ENCODE results near the gene C9orf72.
A peak's percentile ranks its signal among the peaks of the same experiment; 100 is the strongest.
"Not testable (repeated sequence)": the region's sequence is repeated elsewhere in the genome, so short reads cannot be mapped to it uniquely, and the experiment has no call there.

Gene C9orf72

DNA sequence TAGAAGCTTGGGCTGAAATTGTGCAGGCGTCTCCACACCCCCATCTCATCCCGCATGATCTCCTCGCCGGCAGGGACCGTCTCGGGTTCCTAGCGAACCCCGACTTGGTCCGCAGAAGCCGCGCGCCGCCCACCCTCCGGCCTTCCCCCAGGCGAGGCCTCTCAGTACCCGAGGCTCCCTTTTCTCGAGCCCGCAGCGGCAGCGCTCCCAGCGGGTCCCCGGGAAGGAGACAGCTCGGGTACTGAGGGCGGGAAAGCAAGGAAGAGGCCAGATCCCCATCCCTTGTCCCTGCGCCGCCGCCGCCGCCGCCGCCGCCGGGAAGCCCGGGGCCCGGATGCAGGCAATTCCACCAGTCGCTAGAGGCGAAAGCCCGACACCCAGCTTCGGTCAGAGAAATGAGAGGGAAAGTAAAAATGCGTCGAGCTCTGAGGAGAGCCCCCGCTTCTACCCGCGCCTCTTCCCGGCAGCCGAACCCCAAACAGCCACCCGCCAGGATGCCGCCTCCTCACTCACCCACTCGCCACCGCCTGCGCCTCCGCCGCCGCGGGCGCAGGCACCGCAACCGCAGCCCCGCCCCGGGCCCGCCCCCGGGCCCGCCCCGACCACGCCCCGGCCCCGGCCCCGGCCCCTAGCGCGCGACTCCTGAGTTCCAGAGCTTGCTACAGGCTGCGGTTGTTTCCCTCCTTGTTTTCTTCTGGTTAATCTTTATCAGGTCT lies at the start of gene C9orf72:
Gene C9orf72 (minus strand): TSS at position 564 of the 716 bp plus-strand sequence. CDS start 6,361 bp downstream, outside the sequence.
- TF ChIP-seq CTCF (IDR thresholded peaks at IDR 0.05; ENCODE audit: extremely low read depth, insufficient read depth, missing control alignments) = no peak
- peak; percentile 87 for DNase-seq (ENCODE audit: low spot score)
- in situ Hi-C loops (cut with MboI; ENCODE audit: low pct_unique_long_range_greater_than_20kb, low sequenced_read_pairs, unreplicated experiment) = no loop called here

DNA sequence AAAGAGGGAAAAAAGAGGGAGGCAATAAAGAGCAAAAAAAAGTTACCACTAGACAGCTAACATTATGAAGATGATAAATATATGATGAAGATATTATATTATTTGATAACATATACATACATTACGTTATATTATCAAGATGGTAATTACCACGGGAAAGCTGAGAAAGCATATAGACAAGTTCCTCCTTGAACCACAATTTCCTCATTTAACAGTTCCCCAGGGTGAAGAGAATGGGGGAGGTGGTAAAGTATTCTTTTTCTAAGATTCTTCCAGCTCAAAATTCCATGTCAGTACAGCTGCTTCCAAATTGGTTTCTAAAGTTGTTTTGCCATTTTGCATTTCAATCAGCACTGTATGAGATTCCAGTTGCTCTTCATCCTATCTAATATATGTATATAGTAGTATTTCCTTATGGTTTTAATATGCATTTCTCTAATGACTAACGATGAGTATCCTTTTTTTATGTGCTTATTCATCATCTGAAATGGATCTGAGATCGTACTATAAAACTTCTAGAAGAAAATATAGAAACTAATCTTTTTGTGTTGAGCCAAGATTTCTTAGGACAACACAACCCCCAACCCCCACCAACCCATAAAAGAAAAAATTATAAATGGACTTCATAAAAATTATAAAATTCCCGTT lies 49.5 kb upstream of the C9orf72 start:
- DNase-seq (ENCODE audit: low spot score) = no peak
- in situ Hi-C loops (cut with MboI; ENCODE audit: low pct_unique_long_range_greater_than_20kb, low sequenced_read_pairs, unreplicated experiment) = no loop called here
- TF ChIP-seq CTCF (IDR thresholded peaks at IDR 0.05; ENCODE audit: extremely low read depth, insufficient read depth, missing control alignments) = no peak

DNA sequence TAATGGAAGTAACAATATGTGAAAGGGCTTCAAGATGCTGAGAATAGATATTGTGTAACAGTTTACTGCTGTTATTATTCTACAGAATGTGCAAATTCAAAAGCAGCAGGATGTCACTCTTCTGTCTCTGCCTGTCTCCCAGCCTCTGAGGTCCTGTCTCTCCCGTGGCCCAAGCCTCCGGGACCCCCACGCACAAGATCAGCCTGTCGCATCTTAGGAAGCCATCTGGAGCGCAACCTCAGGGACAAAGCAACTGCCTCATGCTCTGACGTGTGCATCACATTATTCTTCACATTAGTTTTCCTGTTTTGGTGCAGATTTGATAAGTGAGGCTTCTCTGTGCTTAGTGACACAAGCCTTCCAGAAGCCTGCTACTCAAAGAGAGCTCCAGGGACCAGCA lies 46.5 kb upstream of the C9orf72 start:
- DNase-seq (ENCODE audit: low spot score) = no peak
- no peak for TF ChIP-seq CTCF (IDR thresholded peaks at IDR 0.05; ENCODE audit: extremely low read depth, insufficient read depth, missing control alignments)
- in situ Hi-C loops (cut with MboI; ENCODE audit: low pct_unique_long_range_greater_than_20kb, low sequenced_read_pairs, unreplicated experiment) = no loop called here

- in situ Hi-C loops (cut with MboI; ENCODE audit: low pct_unique_long_range_greater_than_20kb, low sequenced_read_pairs, unreplicated experiment) = no loop called here
- no peak for DNase-seq (ENCODE audit: low spot score)
- TF ChIP-seq CTCF (IDR thresholded peaks at IDR 0.05; ENCODE audit: extremely low read depth, insufficient read depth, missing control alignments) = no peak
Measured at GRCh38 chr9:27618066-27618465, 44.8 kb upstream of the C9orf72 start.

- in situ Hi-C loops (cut with MboI; ENCODE audit: low pct_unique_long_range_greater_than_20kb, low sequenced_read_pairs, unreplicated experiment) = no loop called here
Measured at GRCh38 chr9:27614551-27614950, 41.3 kb upstream of the C9orf72 start.

DNA sequence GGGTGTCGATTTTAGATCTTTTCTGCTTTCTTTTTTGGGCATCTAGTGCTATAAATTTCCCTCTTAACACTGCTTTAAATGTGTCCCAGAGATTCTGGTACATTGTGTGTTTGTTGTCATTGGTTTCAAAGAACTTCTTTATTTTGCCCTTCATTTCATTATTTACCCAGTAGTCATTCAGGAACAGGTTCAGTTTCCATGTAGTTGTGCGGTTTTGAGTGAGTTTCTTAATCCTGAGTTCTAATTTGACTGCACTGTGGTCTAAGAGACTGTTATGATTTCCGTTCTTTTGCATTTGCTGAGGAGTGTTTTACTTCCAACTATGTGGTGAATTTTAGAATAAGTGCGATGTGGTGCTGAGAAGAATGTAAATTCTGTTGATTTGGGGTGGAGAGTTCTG lies 38.8 kb upstream of the C9orf72 start:
- in situ Hi-C loops (cut with MboI; ENCODE audit: low pct_unique_long_range_greater_than_20kb, low sequenced_read_pairs, unreplicated experiment) = not testable (repeated sequence)

More at GRCh38 chr9:27614551-27614950, 41.3 kb upstream of the C9orf72 start:
- TF ChIP-seq CTCF (IDR thresholded peaks at IDR 0.05; ENCODE audit: extremely low read depth, insufficient read depth, missing control alignments) = no peak
- DNase-seq (ENCODE audit: low spot score) = no peak

DNA sequence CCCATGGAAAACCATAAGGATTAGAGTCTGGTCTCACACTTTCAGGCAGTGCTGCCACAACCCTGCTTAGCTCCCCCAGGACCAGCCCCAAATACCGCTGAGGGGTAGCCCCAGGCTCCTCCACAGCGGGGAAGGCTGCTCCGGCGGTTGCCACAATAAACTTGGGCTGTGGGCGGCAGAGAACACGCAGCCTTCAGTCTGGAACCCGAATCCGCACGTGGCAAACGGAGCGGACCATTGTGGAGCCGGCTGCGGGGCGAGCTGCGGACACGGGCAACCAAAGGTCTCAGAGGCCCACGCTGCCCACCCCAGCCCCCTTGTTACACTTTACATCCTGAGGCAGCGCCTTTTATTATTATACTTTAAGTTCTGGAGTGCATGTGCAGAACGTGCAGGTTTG lies 37.3 kb upstream of the C9orf72 start:
- in situ Hi-C loops (cut with MboI; ENCODE audit: low pct_unique_long_range_greater_than_20kb, low sequenced_read_pairs, unreplicated experiment) = no loop called here
- no peak for DNase-seq (ENCODE audit: low spot score)
- TF ChIP-seq CTCF (IDR thresholded peaks at IDR 0.05; ENCODE audit: extremely low read depth, insufficient read depth, missing control alignments) = no peak

More for the DNA sequence above, 38.8 kb upstream of the C9orf72 start:
- DNase-seq (ENCODE audit: low spot score) = not testable (repeated sequence)

Measured in GM13977 (cell line).